ENCODE data around the gene PDZK1IP1.

PDZK1IP1 gene

DNA sequence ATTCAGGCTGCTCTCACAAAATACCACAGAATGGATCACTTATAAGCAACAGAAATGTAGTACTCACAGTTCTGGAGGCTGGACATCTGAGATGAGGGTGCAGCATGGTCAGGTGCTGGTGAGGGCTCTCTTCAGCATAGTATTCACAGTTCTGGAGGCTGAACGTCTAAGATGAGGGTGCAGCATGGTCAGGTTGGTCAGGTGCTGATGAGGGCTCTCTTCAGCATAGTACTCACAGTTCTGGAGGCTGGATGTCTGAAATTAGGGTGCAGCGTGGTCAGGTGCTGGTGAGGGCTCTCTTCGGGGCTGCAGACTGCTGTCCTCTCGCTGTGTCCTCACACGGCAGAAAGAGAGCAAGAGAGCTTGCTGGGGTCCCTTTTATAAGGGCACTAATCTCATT is 17.1 kb downstream of the PDZK1IP1 start:
- no peak for DNase-seq (ENCODE audit: low read depth in 1 of 2, low spot score in 1 of 2)
- H3K27ac ChIP-seq (replicated peaks): no peak overlapping the region
- no peaks in the 10 kb centered on the region for H3K27me3 ChIP-seq (ENCODE audit: insufficient read depth, poor library complexity, severe bottlenecking)
- H3K4me3 ChIP-seq (replicated peaks; ENCODE audit: insufficient read depth, low read length): no peak overlapping the region
- TF ChIP-seq, protein P1, sequence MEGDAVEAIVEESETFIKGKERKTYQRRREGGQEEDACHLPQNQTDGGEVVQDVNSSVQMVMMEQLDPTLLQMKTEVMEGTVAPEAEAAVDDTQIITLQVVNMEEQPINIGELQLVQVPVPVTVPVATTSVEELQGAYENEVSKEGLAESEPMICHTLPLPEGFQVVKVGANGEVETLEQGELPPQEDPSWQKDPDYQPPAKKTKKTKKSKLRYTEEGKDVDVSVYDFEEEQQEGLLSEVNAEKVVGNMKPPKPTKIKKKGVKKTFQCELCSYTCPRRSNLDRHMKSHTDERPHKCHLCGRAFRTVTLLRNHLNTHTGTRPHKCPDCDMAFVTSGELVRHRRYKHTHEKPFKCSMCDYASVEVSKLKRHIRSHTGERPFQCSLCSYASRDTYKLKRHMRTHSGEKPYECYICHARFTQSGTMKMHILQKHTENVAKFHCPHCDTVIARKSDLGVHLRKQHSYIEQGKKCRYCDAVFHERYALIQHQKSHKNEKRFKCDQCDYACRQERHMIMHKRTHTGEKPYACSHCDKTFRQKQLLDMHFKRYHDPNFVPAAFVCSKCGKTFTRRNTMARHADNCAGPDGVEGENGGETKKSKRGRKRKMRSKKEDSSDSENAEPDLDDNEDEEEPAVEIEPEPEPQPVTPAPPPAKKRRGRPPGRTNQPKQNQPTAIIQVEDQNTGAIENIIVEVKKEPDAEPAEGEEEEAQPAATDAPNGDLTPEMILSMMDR (IDR thresholded peaks at IDR 0.05; ENCODE audit: insufficient read depth, low read length): no peak
- TF ChIP-seq SPI1 (IDR thresholded peaks at IDR 0.05; ENCODE audit: borderline replicate concordance, low read depth): no peak
- TF ChIP-seq GABPA (IDR thresholded peaks at IDR 0.05; ENCODE audit: low read depth): no peak
- TF ChIP-seq, protein P2, sequence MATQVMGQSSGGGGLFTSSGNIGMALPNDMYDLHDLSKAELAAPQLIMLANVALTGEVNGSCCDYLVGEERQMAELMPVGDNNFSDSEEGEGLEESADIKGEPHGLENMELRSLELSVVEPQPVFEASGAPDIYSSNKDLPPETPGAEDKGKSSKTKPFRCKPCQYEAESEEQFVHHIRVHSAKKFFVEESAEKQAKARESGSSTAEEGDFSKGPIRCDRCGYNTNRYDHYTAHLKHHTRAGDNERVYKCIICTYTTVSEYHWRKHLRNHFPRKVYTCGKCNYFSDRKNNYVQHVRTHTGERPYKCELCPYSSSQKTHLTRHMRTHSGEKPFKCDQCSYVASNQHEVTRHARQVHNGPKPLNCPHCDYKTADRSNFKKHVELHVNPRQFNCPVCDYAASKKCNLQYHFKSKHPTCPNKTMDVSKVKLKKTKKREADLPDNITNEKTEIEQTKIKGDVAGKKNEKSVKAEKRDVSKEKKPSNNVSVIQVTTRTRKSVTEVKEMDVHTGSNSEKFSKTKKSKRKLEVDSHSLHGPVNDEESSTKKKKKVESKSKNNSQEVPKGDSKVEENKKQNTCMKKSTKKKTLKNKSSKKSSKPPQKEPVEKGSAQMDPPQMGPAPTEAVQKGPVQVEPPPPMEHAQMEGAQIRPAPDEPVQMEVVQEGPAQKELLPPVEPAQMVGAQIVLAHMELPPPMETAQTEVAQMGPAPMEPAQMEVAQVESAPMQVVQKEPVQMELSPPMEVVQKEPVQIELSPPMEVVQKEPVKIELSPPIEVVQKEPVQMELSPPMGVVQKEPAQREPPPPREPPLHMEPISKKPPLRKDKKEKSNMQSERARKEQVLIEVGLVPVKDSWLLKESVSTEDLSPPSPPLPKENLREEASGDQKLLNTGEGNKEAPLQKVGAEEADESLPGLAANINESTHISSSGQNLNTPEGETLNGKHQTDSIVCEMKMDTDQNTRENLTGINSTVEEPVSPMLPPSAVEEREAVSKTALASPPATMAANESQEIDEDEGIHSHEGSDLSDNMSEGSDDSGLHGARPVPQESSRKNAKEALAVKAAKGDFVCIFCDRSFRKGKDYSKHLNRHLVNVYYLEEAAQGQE (IDR thresholded peaks at IDR 0.05; ENCODE audit: insufficient replicate concordance, low read depth): no peak
- no peak for TF ChIP-seq POLR2AphosphoS5 (IDR thresholded peaks at IDR 0.05; ENCODE audit: low read depth)

DNA sequence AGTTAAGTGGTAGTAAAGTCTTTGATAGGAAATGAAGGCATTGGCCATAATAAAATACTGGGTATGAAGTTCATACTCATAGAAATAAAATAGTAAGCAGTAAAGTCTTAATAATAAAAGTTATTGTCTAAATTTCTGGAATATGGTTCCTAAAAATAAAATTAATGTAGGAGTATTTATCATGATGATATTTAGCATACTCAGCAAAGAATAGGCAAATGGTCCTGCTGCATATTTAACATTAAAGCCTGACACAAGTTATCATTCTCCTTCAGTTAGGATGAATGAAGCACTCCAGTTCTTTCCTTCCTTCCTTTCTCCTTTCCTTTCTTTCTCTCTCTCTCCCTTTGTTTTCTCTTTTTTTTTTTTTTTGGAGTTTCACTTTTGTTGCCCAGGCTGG is 25.3 kb downstream of the PDZK1IP1 start:
- Histone ChIP-seq H3K27me3 (ENCODE audit: insufficient read depth, poor library complexity, severe bottlenecking) (no peaks in the 10 kb centered on the region), H3K4me3 (replicated peaks; ENCODE audit: insufficient read depth, low read length) (no peak overlapping the region), H3K27ac (replicated peaks) (no peak overlapping the region)
- TF ChIP-seq, protein P2 (IDR thresholded peaks at IDR 0.05; ENCODE audit: insufficient replicate concordance, low read depth): no peak
- no peak for TF ChIP-seq GABPA (IDR thresholded peaks at IDR 0.05; ENCODE audit: low read depth)
- no peak for TF ChIP-seq POLR2AphosphoS5 (IDR thresholded peaks at IDR 0.05; ENCODE audit: low read depth)
- TF ChIP-seq, protein P1 (IDR thresholded peaks at IDR 0.05; ENCODE audit: insufficient read depth, low read length): no peak
- no peak for TF ChIP-seq SPI1 (IDR thresholded peaks at IDR 0.05; ENCODE audit: borderline replicate concordance, low read depth)
- DNase-seq (ENCODE audit: low read depth in 1 of 2, low spot score in 1 of 2): no peak

DNA sequence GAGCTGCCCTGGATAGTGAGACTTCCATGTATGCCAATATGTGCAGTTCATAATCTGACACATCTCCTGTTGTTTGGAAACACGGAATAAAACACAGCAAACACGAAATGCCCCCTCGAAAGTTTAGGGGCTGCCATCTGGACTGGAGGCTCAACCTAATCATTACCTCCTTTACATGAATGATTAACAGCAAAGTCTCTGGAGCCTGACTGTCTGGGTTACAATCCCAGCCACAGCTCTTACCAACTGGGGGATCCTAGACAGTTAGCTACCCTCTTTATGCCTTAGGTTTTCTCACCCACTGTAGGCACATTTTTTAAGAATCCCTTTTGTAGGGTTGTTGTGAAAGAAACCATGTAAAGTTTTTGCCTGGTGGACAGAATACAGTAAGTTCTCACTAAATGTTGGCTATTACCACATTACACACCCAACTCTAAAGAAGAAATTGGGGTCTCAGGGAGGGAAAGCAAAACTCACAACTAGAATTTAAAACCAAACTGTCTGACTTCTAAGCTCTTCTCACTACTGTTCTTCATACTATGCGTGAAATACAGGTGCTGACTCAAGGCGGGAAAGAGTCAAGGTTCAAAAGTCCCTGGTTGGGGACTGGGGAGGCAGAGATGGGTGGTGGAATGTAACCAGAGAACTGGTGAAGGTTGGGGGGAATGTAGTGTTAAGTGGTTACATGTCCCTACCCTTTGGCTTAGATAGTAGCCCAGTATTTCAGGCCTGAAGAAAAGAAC is 28.4 kb downstream of the PDZK1IP1 start:
- H3K27me3 ChIP-seq (ENCODE audit: insufficient read depth, poor library complexity, severe bottlenecking): no peaks in the 10 kb centered on the region
- no peak overlapping the region for H3K4me3 ChIP-seq (replicated peaks; ENCODE audit: insufficient read depth, low read length)
- no peak for DNase-seq (ENCODE audit: low read depth in 1 of 2, low spot score in 1 of 2)
- H3K27ac ChIP-seq (replicated peaks): no peak overlapping the region
- no peak for TF ChIP-seq SPI1 (IDR thresholded peaks at IDR 0.05; ENCODE audit: borderline replicate concordance, low read depth)
- no peak for TF ChIP-seq POLR2AphosphoS5 (IDR thresholded peaks at IDR 0.05; ENCODE audit: low read depth)
- TF ChIP-seq, protein P2 (IDR thresholded peaks at IDR 0.05; ENCODE audit: insufficient replicate concordance, low read depth): no peak
- TF ChIP-seq GABPA (IDR thresholded peaks at IDR 0.05; ENCODE audit: low read depth): no peak
- TF ChIP-seq, protein P1 (IDR thresholded peaks at IDR 0.05; ENCODE audit: insufficient read depth, low read length): no peak
